Measurements from ENCODE around the gene ILF3.
"Not testable (repeated sequence)": the region's sequence is repeated elsewhere in the genome, so short reads cannot be mapped to it uniquely, and the experiment has no call there.

GRCh38 chr19:10671922-10672321, 17.8 kb downstream of the ILF3 start:
- TF ChIP-seq YY1 (IDR thresholded peaks at IDR 0.05; ENCODE audit: insufficient read depth, insufficient read length); ZNF274 (IDR thresholded peaks at IDR 0.05; ENCODE audit: low read depth, low read length); SUZ12 (IDR thresholded peaks at IDR 0.05; ENCODE audit: extremely low read depth, insufficient read depth, insufficient read length): not testable (repeated sequence)

All from NT2/D1 (cell line).